Kidney (tissue), 14 donors: ENCODE measurements around the gene VDAC2. TPM values are rescaled to one million over a fixed set of nuclear protein-coding genes. Genes with fewer than 3 reads are reported as not detected.

ENCODE experiments used
- DNase-seq, 5 donors: peaks; one replicate each; pipeline ENCODE4 v3.0.0-alpha.2; 2013 to 2020
- FAIRE-seq: peaks from 2 replicates; lab custom pipeline; 2012; peaks lifted over from hg19 to GRCh38; lab: Jason Lieb, UNC
- H3K27ac ChIP-seq, 2 donors: one replicate each; pipeline ENCODE4 v1.7.0; 2013; ENCODE audit warnings: low read depth in 2 of 2, low read length in 2 of 2, inconsistent platforms in 1 of 2
- H3K27me3 ChIP-seq: one replicate; pipeline ENCODE4 v1.7.1; 2013; ENCODE audit warnings: low read length, inconsistent platforms; ENCODE audit not compliant: control insufficient read depth, insufficient read depth
- H3K36me3 ChIP-seq, 3 donors: one replicate each; pipeline versions ENCODE4 v1.7.0 to v1.7.1; 2013; ENCODE audit warnings: low read length in 3 of 3, control low read depth in 1 of 3, inconsistent platforms in 1 of 3; ENCODE audit not compliant: insufficient read depth in 3 of 3, control insufficient read depth in 2 of 3
- H3K4me1 ChIP-seq, 3 donors: one replicate each; pipeline versions ENCODE4 v1.7.0 to v1.7.1; 2013; ENCODE audit warnings: low read length in 3 of 3, inconsistent platforms in 1 of 3, low read depth in 1 of 3; ENCODE audit not compliant: control insufficient read depth in 2 of 3, insufficient read depth in 2 of 3
- H3K4me3 ChIP-seq, 3 donors: one replicate each; pipeline versions ENCODE4 v1.7.0 to v1.8.1; 2013; ENCODE audit warnings: low read length in 3 of 3, control low read depth in 1 of 3, inconsistent platforms in 1 of 3
- H3K9ac ChIP-seq, 3 donors: one replicate each; pipeline versions ENCODE4 v1.7.0 to v1.7.1; 2013; ENCODE audit warnings: low read length in 3 of 3, control low read depth in 1 of 3, inconsistent platforms in 1 of 3
- H3K9me3 ChIP-seq, 3 donors: one replicate each; pipeline versions ENCODE4 v1.7.0 to v1.7.1; 2013; ENCODE audit warnings: low read length in 3 of 3, control low read depth in 1 of 3, inconsistent platforms in 1 of 3; ENCODE audit not compliant: control insufficient read depth in 2 of 3, insufficient read depth in 1 of 3
- CTCF ChIP-seq: IDR thresholded peaks from 3 replicates; pipeline ENCODE4 v1.5.1; 2012; ENCODE audit warnings: mild to moderate bottlenecking, moderate library complexity, borderline replicate concordance; ENCODE audit not compliant: insufficient read depth; ENCODE audit errors: extremely low read depth
- intact Hi-C: fragments of 100-400 bp; cut with DNase I; formaldehyde crosslinking; loops from one replicate; pipeline ENCODE4 v1.11.1; 2022
- polyA plus RNA-seq: library from polyadenylated mRNA; stranded (reverse); fragments of 350-450 nt; fragmentation: Illumina TruSeq; extraction: RNeasy Lipid Tissue Mini Kit (QIAGEN cat#74804); gene quantifications from one replicate; pipeline ENCODE4 v1.2.3, GENCODE V29; 2014; ENCODE audit warnings: low read depth, low replicate concordance; ENCODE audit not compliant: insufficient read depth
- total RNA-seq: library from RNA; stranded (reverse); fragmentation: NEBNext Ultra II Directional; extraction: Animal tissue kit (Norgen Biotek cat#: 25700); gene quantifications from one replicate; pipeline ENCODE4 v1.2.1, GENCODE V29; 2021
- donor health status: control.
- donor health status: control.
- donor health status: control.
- donor health status: control.
- donor health status: control.
- donor health status: DM: yes; HTN: yes; CAD: no.
- donor health status: Normal renal cell carcinoma (clear cell type).

The VDAC2 gene
- total and polyA plus RNA-seq, 2 donors from 2014 or later, result 128 to 211 TPM

GRCh38 chr10:75223507-75223906, 12.9 kb downstream of the VDAC2 start:
- FAIRE-seq (no peak), DNase-seq (peak in 1 of 5 donors; percentile 16)
- peaks cover 3 to 46% (median 25%) of the 10 kb centered on the region in 3 donors for H3K36me3 ChIP-seq
- intact Hi-C loops, result no loop called here
- H3K9ac ChIP-seq, result no peak overlapping the region
- H3K27me3 ChIP-seq, result no peaks in the 10 kb centered on the region
- no peak for TF ChIP-seq CTCF
- H3K4me3 ChIP-seq, result no peak overlapping the region
- peaks cover 5 to 39% (median 37%) of the 10 kb centered on the region in 3 donors for H3K4me1 ChIP-seq
- H3K27ac ChIP-seq, result no peak overlapping the region
- no peaks in the 10 kb centered on the region for H3K9me3 ChIP-seq

GRCh38 chr10:75226095-75226494, 15.5 kb downstream of the VDAC2 start:
- H3K4me3 ChIP-seq, result peak overlapping the region in 1 of 3 donors; percentile 11
- no peak overlapping the region for H3K9ac ChIP-seq
- H3K27me3 ChIP-seq, result no peaks in the 10 kb centered on the region
- no peak for TF ChIP-seq CTCF
- H3K27ac ChIP-seq, result peak overlapping the region; percentile 58 to 83
- DNase-seq (peak in 1 of 5 donors; percentile 66), FAIRE-seq (no peak)
- peaks cover 5 to 39% (median 39%) of the 10 kb centered on the region in 3 donors for H3K4me1 ChIP-seq
- H3K9me3 ChIP-seq, result no peaks in the 10 kb centered on the region
- H3K36me3 ChIP-seq, result peaks cover 1 to 37% (median 16%) of the 10 kb centered on the region in 3 donors
- intact Hi-C loops, result no loop called here

DNA sequence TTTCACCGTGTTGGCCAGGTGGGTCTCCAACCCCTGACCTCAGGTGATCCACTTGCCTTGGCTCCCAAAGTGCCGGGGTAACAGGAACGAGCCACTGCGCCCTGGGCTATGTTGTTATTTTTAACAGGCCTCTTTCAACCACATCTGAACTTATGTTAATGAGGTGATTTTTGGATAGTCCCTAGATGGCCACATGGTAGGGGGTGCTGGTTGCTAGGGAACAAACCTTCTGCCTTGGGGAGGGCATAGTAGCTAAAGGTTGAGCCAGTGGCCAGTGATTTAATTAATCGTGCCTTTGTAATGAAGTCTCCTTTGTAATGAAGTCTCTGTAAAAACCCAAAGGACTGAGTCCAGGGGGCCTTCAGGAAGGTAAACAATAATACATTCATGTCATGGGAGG, 16.1 kb downstream of the VDAC2 start:
- FAIRE-seq (no peak), DNase-seq (no peak)
- H3K27me3 ChIP-seq, result no peaks in the 10 kb centered on the region
- intact Hi-C loops, result no loop called here
- no peak overlapping the region for H3K4me3 ChIP-seq
- H3K27ac ChIP-seq, result peak overlapping the region in 1 of 2 donors; percentile 26
- TF ChIP-seq CTCF, result no peak
- H3K9ac ChIP-seq, result no peak overlapping the region
- peaks cover 5 to 39% (median 39%) of the 10 kb centered on the region in 3 donors for H3K4me1 ChIP-seq
- no peaks in the 10 kb centered on the region for H3K9me3 ChIP-seq
- peaks cover 5 to 37% (median 21%) of the 10 kb centered on the region in 3 donors for H3K36me3 ChIP-seq

DNA sequence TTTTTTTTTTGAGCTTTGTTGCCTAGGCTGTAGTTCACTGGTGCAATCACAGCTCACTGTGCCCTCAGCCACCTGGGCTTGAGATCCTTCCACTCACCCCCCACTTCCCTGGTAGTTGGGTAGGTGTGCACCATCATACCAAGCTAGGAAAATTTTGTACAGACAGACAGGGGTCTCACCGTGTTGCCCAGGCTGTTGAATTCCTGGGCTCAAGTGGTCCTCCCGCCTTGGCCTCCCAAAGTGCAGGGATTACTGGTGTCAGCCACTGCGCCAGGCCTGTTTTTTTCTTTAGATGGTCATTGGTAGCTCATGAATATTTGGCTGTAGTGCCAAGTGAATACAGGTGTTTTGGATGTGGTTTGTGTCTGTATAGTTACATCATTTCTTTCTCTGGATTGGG, 17.7 kb downstream of the VDAC2 start:
- H3K36me3 ChIP-seq, result peaks cover 6 to 36% (median 24%) of the 10 kb centered on the region in 3 donors
- H3K9ac ChIP-seq, result no peak overlapping the region
- H3K4me3 ChIP-seq, result no peak overlapping the region
- no peaks in the 10 kb centered on the region for H3K27me3 ChIP-seq
- no peak overlapping the region for H3K27ac ChIP-seq
- no peaks in the 10 kb centered on the region for H3K9me3 ChIP-seq
- no peak for FAIRE-seq
- peaks cover 4 to 36% (median 35%) of the 10 kb centered on the region in 3 donors for H3K4me1 ChIP-seq
- intact Hi-C loops, result no loop called here
- no peak for TF ChIP-seq CTCF
- DNase-seq, result no peak
